SK-N-MC (cell line): ENCODE data around the gene BCAS3.

Source experiments
- EZH2 ChIP-seq: fragments of 200-600 bp; sonication (generic); IDR thresholded peaks from one replicate; pipeline ENCODE4 v1.6.1; 2017; ENCODE audit warnings: antibody characterized with exemption
- POLR2AphosphoS5 ChIP-seq: IDR thresholded peaks from 2 replicates; pipeline ENCODE4 v1.6.1; 2012; ENCODE audit warnings: mild to moderate bottlenecking, low read depth, low read length, borderline replicate concordance

DNA sequence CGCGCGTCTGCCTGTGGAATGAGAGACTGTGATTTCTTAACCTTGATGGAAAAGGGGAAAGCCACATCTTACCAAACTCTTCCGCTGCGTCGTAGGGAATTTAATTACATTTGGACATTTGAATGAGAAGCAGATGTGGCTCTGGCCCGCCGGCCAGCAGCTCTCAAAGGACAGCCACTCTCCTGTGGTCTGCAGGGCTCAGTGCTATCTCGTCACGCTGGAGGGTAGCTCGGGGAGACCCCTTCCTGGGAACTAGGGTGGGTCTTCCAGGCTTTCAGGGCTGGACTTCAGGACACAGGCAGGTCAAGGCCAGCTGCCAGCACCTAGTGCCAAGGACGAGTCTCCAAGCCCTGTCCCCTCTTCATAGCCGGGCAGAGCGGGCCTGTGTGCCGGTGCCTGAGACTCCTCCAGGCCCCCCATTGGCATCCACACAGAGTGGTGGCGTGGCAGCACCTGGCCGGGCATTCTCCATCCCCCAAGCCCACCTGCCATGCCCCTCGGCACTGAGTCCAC lies 706.1 kb downstream of the BCAS3 start:
- TF ChIP-seq POLR2AphosphoS5, result no peak
- no peak for TF ChIP-seq EZH2
